Measurements from ENCODE around the gene XXYLT1. TPM values are rescaled to one million over a fixed set of nuclear protein-coding genes. Genes with fewer than 3 reads are reported as not detected.

Gene XXYLT1
- total RNA-seq, 4 donors from 2014 or later, result 9.7 to 30.1 (median 17.7) TPM

DNA sequence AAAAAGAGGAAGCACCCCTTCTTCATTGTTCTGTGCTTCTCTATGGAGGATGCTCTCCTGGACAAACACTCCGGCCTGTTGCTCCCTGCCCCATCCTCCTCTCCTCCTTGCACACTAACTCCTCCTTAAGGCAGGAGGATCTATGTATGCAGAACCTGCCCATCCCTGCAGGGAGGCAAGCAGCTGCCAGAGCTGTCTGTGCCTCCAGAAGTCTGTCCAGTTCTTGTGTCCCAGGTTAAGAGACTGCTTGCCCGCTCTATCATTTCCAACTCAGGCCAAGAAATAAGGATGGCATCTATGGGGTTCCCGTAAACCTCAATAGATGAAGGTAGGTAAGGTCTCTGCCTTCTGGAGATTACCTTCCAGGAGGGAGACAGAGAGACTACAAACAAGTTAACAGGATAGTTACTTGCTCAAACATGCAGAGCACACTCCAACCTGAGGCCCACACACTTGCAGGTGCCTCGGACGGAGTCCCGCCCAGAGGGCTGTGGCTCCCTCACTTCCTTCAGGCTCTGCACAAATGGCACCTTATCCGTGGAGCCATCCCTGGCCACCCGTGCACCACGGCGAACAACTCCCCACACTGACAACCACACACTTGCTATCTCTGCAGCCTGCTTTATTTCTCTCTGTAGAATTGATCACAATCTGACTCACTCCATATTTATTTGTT is 6.9 kb downstream of the XXYLT1 start:
- TF ChIP-seq, protein P1, sequence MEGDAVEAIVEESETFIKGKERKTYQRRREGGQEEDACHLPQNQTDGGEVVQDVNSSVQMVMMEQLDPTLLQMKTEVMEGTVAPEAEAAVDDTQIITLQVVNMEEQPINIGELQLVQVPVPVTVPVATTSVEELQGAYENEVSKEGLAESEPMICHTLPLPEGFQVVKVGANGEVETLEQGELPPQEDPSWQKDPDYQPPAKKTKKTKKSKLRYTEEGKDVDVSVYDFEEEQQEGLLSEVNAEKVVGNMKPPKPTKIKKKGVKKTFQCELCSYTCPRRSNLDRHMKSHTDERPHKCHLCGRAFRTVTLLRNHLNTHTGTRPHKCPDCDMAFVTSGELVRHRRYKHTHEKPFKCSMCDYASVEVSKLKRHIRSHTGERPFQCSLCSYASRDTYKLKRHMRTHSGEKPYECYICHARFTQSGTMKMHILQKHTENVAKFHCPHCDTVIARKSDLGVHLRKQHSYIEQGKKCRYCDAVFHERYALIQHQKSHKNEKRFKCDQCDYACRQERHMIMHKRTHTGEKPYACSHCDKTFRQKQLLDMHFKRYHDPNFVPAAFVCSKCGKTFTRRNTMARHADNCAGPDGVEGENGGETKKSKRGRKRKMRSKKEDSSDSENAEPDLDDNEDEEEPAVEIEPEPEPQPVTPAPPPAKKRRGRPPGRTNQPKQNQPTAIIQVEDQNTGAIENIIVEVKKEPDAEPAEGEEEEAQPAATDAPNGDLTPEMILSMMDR (IDR thresholded peaks at IDR 0.05), result no peak
- TF ChIP-seq POLR2A (IDR thresholded peaks at IDR 0.05), result no peak
- 60 to 68% methylated on average over 10 of the region's 10 CpGs for WGBS, 2 donors
- intact Hi-C loops (cut with DNase I; ENCODE audit: low total_unique reads), result loop anchor here (5.0 kb wide), 1 partner anchor 577 kb away; the partner anchor contains the start of gene FAM43A
- H3K4me3 ChIP-seq (ENCODE audit: low read depth, poor library complexity, severe bottlenecking), result no peak overlapping the region
- DNase-seq (ENCODE audit: low spot score in 2 of 2), result no peak

DNA sequence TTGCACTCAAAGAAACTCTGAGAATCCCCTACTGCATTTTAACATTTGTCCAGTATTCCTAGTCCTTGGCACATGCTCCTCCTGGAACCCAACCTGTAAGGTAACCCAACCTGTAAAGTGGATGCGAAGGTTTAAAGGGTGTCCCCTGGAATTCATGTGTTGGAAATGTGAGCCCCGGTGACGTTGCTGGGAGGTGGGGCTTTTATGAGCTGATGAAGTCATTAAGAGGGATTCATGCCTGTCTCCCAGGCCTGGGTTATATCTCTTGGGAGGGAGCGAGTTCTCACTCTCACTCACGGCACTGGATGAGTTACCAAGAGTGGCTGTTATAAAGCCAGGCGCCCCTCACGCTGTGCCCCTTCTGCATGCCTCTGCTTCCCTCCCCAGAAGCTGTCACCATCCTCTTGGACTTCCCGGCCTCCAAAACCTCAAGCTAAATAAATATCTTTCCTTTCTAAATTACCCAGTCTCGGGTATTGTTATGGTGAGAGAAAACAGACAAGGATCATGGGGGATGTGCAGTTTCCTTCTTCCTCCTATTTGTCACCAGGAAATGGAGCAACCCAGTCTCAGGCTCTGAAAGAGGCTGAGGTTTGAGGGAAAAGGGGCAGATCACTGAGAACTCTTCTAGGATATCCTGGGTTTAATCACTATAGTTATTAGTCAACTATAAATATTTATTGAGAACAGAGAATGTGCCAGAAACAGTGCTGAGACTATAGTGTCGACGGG is 7.6 kb downstream of the XXYLT1 start:
- intact Hi-C loops (cut with DNase I; ENCODE audit: low total_unique reads), result loop anchor here (5.0 kb wide), 1 partner anchor 576 kb away; the partner anchor contains the start of gene FAM43A
- DNase-seq (ENCODE audit: low spot score in 2 of 2), result peak in 1 of 2 donors; percentile 82
- WGBS, 2 donors, result 69 to 72% methylated on average over 11 of the region's 11 CpGs
- H3K4me3 ChIP-seq (ENCODE audit: low read depth, poor library complexity, severe bottlenecking), result no peak overlapping the region
- no peak for TF ChIP-seq POLR2A (IDR thresholded peaks at IDR 0.05)
- TF ChIP-seq, protein P1 (IDR thresholded peaks at IDR 0.05), result no peak

DNA sequence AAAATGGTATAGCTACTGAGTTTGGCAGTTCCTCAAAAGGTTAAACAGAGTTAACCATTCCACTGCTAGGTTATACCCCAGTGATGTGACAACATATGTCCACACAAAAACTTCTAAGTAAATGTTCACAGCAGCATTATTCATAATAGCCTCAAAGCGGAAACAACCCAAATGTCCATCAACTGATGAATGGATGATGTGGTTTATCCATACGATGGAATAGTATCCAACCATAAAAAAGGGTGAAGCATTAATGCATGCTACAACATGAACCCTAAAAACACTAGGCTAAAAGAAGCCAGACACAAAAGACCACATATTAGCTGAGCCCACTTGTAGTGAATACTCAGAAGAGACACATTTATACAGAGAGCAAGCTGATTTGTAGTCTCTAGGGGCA is 9.0 kb downstream of the XXYLT1 start:
- 93 to 95% methylated on average over 2 of the region's 2 CpGs for WGBS, 2 donors
- intact Hi-C loops (cut with DNase I; ENCODE audit: low total_unique reads), result loop anchor here (5.0 kb wide), 1 partner anchor 575 kb away; the partner anchor contains the start of gene FAM43A
- DNase-seq (ENCODE audit: low spot score in 2 of 2), result no peak
- no peak overlapping the region for H3K4me3 ChIP-seq (ENCODE audit: low read depth, poor library complexity, severe bottlenecking)
- TF ChIP-seq POLR2A (IDR thresholded peaks at IDR 0.05), result no peak
- TF ChIP-seq, protein P1 (IDR thresholded peaks at IDR 0.05), result no peak

DNA sequence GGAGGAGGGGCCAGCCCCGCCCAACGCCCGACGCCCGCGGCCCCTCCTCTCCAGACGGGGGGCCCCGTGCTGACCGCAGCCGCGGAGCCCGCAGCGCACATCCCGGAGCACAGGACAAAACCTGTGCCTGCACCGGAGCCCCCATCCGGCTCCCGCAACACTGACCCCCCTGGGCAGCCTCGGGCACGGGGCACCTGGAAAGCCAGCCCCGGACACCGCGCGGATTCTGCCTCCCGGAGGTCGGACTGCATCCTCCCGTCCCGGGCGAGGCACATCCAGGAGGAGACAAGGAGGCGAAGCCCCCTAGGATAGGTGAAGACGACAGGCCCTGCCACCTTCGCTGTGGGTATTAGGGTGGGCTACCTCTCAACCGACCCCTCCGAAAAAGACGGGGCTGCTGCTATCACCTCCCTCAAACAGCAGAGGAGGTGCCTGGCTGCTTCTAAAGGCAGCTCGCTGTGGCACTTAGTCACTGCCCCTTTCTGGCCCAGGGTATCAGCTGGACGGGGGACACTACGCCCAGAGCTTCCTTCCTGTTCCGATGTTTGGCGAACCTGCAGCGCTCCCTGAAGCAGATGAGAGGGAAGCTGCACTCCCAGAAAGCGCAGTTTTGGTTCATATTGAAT is 10.6 kb downstream of the XXYLT1 start:
- intact Hi-C loops (cut with DNase I; ENCODE audit: low total_unique reads), result loop anchor here (5.0 kb wide), 1 partner anchor 573 kb away; the partner anchor contains the start of gene FAM43A
- TF ChIP-seq POLR2A (IDR thresholded peaks at IDR 0.05), result no peak
- TF ChIP-seq, protein P1 (IDR thresholded peaks at IDR 0.05), result no peak
- peak overlapping the region; percentile 23 for H3K4me3 ChIP-seq (ENCODE audit: low read depth, poor library complexity, severe bottlenecking)
- 4 to 14% methylated on average over 24 to 25 of the region's 41 CpGs for WGBS, 2 donors
- DNase-seq (ENCODE audit: low spot score in 2 of 2), result peak in 1 of 2 donors; percentile 92

DNA sequence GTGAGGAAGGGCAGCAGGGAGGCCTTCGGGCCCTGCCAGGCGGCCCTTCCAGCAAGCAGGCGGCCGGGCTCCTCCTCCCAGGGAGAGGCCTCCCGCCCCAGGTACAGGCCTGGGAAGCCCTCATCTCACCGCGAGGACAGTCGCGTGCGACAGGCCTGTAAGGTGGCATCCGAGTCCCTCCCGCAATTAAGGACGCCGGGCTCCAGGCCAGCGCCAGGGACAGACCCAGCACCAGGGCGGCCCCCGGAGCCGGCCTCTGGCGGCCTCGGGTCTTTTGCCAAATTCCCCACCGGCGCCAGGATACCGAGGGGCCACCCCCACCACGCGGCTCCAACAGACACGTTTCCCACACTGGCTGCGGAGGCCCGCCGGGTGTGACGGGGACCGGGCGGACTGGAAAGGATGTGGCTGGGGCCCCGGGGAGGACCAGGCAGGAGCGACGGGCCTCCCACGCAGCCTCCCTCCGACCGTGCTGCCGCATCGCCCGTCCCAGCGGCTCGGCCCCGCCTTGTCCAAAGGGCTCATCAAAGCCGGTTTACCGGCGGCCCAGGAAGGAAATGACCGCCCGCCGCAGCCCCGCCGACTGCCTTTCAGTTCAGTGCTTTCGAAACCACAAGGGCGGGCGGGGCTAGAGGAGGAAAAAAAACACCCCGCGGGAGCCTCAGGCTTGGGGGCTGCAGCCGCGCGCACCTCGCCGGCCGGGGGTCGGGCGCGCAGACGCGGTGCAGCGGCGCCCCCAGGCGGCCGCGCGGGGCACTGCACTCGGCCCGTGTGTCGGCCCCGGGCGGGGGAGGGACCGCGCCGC is 11.3 kb downstream of the XXYLT1 start:
- peak overlapping the region; percentile 16 for H3K4me3 ChIP-seq (ENCODE audit: low read depth, poor library complexity, severe bottlenecking)
- no peak for TF ChIP-seq POLR2A (IDR thresholded peaks at IDR 0.05)
- TF ChIP-seq, protein P1 (IDR thresholded peaks at IDR 0.05), result no peak
- intact Hi-C loops (cut with DNase I; ENCODE audit: low total_unique reads), result loop anchor here (5.0 to 10.0 kb wide), 2 partner anchors 155 to 572 kb away; partner anchors contain the start of gene FAM43A
- peak; percentile 89 to 98 for DNase-seq (ENCODE audit: low spot score in 2 of 2)
- WGBS, 2 donors, result 6 to 13% methylated on average over 36 to 41 of the region's 82 CpGs
